ENCODE data around the gene CAST.

- TF ChIP-seq ZNF274 (IDR thresholded peaks at IDR 0.05; ENCODE audit: low read length): no peak
- no peak for TF ChIP-seq ZNF274 (tag by site-specific recombination; IDR thresholded peaks at IDR 0.05; ENCODE audit: borderline replicate concordance)
- TF ChIP-seq, protein P1, sequence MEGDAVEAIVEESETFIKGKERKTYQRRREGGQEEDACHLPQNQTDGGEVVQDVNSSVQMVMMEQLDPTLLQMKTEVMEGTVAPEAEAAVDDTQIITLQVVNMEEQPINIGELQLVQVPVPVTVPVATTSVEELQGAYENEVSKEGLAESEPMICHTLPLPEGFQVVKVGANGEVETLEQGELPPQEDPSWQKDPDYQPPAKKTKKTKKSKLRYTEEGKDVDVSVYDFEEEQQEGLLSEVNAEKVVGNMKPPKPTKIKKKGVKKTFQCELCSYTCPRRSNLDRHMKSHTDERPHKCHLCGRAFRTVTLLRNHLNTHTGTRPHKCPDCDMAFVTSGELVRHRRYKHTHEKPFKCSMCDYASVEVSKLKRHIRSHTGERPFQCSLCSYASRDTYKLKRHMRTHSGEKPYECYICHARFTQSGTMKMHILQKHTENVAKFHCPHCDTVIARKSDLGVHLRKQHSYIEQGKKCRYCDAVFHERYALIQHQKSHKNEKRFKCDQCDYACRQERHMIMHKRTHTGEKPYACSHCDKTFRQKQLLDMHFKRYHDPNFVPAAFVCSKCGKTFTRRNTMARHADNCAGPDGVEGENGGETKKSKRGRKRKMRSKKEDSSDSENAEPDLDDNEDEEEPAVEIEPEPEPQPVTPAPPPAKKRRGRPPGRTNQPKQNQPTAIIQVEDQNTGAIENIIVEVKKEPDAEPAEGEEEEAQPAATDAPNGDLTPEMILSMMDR (tag by site-specific recombination; IDR thresholded peaks at IDR 0.05): no peak
- TF ChIP-seq ZBTB17 (tag by site-specific recombination; IDR thresholded peaks at IDR 0.05): no peak
- TF ChIP-seq, protein P2, sequence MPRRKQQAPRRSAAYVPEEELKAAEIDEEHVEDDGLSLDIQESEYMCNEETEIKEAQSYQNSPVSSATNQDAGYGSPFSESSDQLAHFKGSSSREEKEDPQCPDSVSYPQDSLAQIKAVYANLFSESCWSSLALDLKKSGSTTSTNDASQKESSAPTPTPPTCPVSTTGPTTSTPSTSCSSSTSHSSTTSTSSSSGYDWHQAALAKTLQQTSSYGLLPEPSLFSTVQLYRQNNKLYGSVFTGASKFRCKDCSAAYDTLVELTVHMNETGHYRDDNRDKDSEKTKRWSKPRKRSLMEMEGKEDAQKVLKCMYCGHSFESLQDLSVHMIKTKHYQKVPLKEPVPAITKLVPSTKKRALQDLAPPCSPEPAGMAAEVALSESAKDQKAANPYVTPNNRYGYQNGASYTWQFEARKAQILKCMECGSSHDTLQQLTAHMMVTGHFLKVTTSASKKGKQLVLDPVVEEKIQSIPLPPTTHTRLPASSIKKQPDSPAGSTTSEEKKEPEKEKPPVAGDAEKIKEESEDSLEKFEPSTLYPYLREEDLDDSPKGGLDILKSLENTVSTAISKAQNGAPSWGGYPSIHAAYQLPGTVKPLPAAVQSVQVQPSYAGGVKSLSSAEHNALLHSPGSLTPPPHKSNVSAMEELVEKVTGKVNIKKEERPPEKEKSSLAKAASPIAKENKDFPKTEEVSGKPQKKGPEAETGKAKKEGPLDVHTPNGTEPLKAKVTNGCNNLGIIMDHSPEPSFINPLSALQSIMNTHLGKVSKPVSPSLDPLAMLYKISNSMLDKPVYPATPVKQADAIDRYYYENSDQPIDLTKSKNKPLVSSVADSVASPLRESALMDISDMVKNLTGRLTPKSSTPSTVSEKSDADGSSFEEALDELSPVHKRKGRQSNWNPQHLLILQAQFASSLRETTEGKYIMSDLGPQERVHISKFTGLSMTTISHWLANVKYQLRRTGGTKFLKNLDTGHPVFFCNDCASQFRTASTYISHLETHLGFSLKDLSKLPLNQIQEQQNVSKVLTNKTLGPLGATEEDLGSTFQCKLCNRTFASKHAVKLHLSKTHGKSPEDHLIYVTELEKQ (tag by site-specific recombination; IDR thresholded peaks at IDR 0.05; ENCODE audit: borderline replicate concordance): no peak
- TF ChIP-seq KLF9 (tag by site-specific recombination; IDR thresholded peaks at IDR 0.05; ENCODE audit: low read depth): no peak
- no peak for TF ChIP-seq ZNF398 (tag by site-specific recombination; IDR thresholded peaks at IDR 0.05)
- no peak for TF ChIP-seq ZFP37 (tag by site-specific recombination; IDR thresholded peaks at IDR 0.05)
- no peak for TF ChIP-seq ZNF16 (tag by site-specific recombination; IDR thresholded peaks at IDR 0.05; ENCODE audit: low read depth)
- TF ChIP-seq ZNF24 (tag by site-specific recombination; IDR thresholded peaks at IDR 0.05): no peak
- no peak for TF ChIP-seq ZNF155 (tag by site-specific recombination; IDR thresholded peaks at IDR 0.05)
Observed at GRCh38 chr5:96807075-96807654, 145.0 kb downstream of the CAST start.

All from HEK293 (cell line).